ENCODE data around the gene PALLD.

Gene PALLD

GRCh38 chr4:168551945-168552695 lies 55.3 kb downstream of the PALLD start:
- TF ChIP-seq CTCF (IDR thresholded peaks at IDR 0.05; ENCODE audit: low read length) (no peak; the same call in 1 of the 2 replicates), EZH2 (IDR thresholded peaks at IDR 0.05; ENCODE audit: borderline replicate concordance, low read length) (no peak)
- Histone ChIP-seq H3K9me2 (ENCODE audit: low read depth, low read length) (no peaks in the 10 kb centered on the region), H3K4me3 (ENCODE audit: low read depth, low read length, poor library complexity, severe bottlenecking) (no peak overlapping the region), H4K20me1 (ENCODE audit: insufficient read depth, low read length) (no peaks in the 10 kb centered on the region), H3K9ac (ENCODE audit: low read length) (no peak overlapping the region), H3K27ac (ENCODE audit: low read depth, low read length, poor library complexity, severe bottlenecking) (no peak overlapping the region), H3K4me2 (ENCODE audit: low read length) (no peak overlapping the region), H3K79me2 (ENCODE audit: insufficient read depth, low read length) (no peaks in the 10 kb centered on the region), H2AFZ (ENCODE audit: low read length) (no peak overlapping the region), H3K36me3 (ENCODE audit: insufficient read depth, low read length) (no peaks in the 10 kb centered on the region), H3K27me3 (ENCODE audit: insufficient read depth, low read length) (no peaks in the 10 kb centered on the region), H3K4me1 (ENCODE audit: insufficient read depth, low read length, severe bottlenecking) (no peaks in the 10 kb centered on the region), H3F3A (ENCODE audit: insufficient read depth, low read length) (no peaks in the 10 kb centered on the region), H3K9me3 (ENCODE audit: low read length) (no peaks in the 10 kb centered on the region)

- Histone ChIP-seq H3K9me3 (ENCODE audit: low read length) (no peaks in the 10 kb centered on the region), H3K4me3 (ENCODE audit: low read depth, low read length, poor library complexity, severe bottlenecking) (no peak overlapping the region), H4K20me1 (ENCODE audit: insufficient read depth, low read length) (no peaks in the 10 kb centered on the region), H3K9ac (ENCODE audit: low read length) (no peak overlapping the region), H3K79me2 (ENCODE audit: insufficient read depth, low read length) (no peaks in the 10 kb centered on the region), H3K27me3 (ENCODE audit: insufficient read depth, low read length) (no peaks in the 10 kb centered on the region), H3K27ac (ENCODE audit: low read depth, low read length, poor library complexity, severe bottlenecking) (no peak overlapping the region), H3K9me2 (ENCODE audit: low read depth, low read length) (no peaks in the 10 kb centered on the region), H3K4me2 (ENCODE audit: low read length) (no peak overlapping the region), H3K4me1 (ENCODE audit: insufficient read depth, low read length, severe bottlenecking) (no peaks in the 10 kb centered on the region), H3K36me3 (ENCODE audit: insufficient read depth, low read length) (no peaks in the 10 kb centered on the region), H3F3A (ENCODE audit: insufficient read depth, low read length) (no peaks in the 10 kb centered on the region), H2AFZ (ENCODE audit: low read length) (no peak overlapping the region)
- TF ChIP-seq CTCF (IDR thresholded peaks at IDR 0.05; ENCODE audit: low read length) (no peak), EZH2 (IDR thresholded peaks at IDR 0.05; ENCODE audit: borderline replicate concordance, low read length) (no peak)
Observed at GRCh38 chr4:168553714-168554370, 57.0 kb downstream of the PALLD start.

- H3K4me1 ChIP-seq (ENCODE audit: insufficient read depth, low read length, severe bottlenecking), result no peaks in the 10 kb centered on the region
- no peak overlapping the region for H3K27ac ChIP-seq (ENCODE audit: low read depth, low read length, poor library complexity, severe bottlenecking)
- no peaks in the 10 kb centered on the region for H3K9me2 ChIP-seq (ENCODE audit: low read depth, low read length)
- H4K20me1 ChIP-seq (ENCODE audit: insufficient read depth, low read length), result no peaks in the 10 kb centered on the region
- H3K4me2 ChIP-seq (ENCODE audit: low read length), result no peak overlapping the region
- no peaks in the 10 kb centered on the region for H3F3A ChIP-seq (ENCODE audit: insufficient read depth, low read length)
- H3K9me3 ChIP-seq (ENCODE audit: low read length), result no peaks in the 10 kb centered on the region
- no peak for TF ChIP-seq CTCF (IDR thresholded peaks at IDR 0.05; ENCODE audit: low read length)
- TF ChIP-seq EZH2 (IDR thresholded peaks at IDR 0.05; ENCODE audit: borderline replicate concordance, low read length), result no peak
- no peaks in the 10 kb centered on the region for H3K27me3 ChIP-seq (ENCODE audit: insufficient read depth, low read length)
- no peaks in the 10 kb centered on the region for H3K79me2 ChIP-seq (ENCODE audit: insufficient read depth, low read length)
- no peaks in the 10 kb centered on the region for H3K36me3 ChIP-seq (ENCODE audit: insufficient read depth, low read length)
- H3K9ac ChIP-seq (ENCODE audit: low read length), result no peak overlapping the region
- no peak overlapping the region for H3K4me3 ChIP-seq (ENCODE audit: low read depth, low read length, poor library complexity, severe bottlenecking)
- H2AFZ ChIP-seq (ENCODE audit: low read length), result no peak overlapping the region
Observed at GRCh38 chr4:168555437-168555836, 58.6 kb downstream of the PALLD start.
